Measurements from ENCODE around the gene IWS1.
"Not testable (repeated sequence)": the region's sequence is repeated elsewhere in the genome, so short reads cannot be mapped to it uniquely, and the experiment has no call there.

Gene IWS1

DNA sequence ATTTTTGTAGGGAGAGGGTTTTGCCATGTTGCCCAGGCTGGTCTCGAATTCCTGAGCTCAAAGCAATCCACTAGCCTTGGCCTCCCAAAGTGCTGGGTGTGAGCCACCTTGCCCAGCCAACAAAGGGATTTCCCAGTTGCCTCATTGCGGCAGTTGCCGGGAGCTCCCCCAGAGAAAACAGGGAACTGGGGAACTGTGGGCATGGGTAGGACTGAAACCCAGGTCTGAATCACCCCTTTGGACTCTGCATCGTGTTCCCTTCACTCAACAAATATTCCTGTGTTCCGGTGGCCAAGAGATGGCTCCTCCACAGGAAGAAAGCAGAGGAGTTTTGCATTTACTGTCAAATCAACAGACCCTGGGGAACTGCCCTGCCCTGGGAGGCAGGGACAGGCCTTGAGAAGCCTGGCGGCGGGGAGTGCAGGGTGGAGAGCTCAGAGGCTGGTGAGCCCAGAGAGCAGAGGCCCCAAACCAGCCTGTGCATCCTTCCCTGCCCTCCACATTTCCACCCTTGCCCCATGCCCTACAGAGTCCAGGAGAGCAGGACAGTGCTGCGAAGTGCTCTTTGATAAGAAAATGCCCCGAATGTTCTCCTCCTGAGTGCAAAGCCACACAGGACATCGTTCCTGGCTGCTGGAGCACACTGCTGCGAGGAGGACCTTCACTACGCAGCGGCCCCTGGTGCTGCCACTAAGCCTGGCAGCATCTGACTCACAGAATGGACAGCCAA, 34.1 kb upstream of the IWS1 start:
- DNase-seq, result no peak

DNA sequence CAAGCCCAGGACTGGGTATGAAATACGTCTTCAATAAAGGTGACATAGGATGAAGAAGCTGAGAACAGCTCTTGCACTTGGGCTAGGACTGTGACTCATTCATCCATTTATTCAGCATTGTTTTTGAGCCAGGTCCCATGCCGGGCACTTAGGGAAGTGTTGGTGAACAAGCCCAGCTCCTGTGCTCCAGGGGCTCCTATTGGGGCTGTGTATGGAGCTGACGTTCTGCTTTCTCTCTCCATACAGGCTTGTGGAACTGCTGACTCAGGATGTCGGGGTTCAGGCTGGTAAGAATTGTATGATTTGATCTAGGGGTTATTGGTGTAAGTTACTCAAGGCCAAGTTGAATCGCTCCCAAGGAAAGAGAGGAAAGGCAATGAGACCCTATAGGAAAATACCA, 33.2 kb upstream of the IWS1 start:
- no peak for DNase-seq

DNA sequence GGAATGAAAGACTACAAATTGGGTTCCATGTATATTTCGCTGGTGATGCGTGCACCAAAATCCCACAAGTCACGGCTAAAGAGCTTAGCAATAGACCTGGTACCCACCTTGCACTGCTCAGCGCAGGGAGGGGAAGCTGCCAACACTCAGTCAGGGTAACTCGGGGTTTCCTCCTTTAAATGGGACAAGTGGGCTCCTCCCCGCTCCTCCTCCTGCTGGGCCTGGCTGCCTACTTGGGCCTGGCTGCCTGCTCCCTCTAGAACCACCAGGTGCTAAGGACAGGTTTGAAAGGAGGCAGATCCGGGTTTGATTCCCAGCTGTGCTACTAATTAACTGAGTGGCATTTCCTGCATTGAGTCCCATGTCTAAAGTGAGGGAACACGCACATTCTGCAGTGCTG, 32.6 kb upstream of the IWS1 start:
- DNase-seq, result no peak

DNA sequence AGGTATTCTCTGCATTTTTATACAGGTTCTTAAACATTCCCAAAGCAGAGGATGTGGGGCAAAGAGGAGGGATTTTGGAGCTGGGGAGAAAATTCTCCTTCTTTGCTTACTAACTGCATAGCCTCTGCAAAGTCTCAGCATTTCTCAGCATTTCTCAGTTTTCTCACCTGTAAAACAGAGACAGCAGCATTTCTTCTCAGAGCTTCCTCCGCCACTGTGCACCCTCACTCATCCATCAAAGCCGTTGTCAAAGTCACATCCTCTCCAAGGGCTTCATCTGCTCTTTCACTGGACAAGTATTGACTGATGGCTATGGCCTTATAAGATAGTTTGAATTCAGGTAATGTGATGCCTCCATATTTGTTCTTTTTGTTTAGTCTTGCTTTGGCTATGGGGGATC, 26.6 kb upstream of the IWS1 start:
- DNase-seq, result no peak

DNA sequence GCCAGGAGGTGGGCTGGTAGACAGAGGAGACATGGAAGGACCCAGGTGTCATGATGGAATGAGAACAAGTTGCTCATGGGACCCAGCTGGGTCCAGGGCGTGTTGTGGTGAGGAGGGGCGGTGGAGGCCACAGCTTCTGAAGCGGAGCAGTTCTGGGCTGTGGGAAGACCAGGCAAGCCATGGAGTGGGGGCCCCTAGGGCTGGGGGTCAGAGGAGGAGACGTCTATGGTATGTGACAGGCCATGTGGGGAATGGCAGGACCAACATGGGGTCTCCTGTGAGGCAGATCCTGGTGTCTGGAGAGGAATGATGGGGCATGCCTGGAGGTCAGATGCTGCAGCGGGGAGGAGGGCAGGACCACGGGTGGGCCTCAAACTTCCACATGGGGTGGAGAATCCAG, 26.0 kb upstream of the IWS1 start:
- no peak for DNase-seq

DNA sequence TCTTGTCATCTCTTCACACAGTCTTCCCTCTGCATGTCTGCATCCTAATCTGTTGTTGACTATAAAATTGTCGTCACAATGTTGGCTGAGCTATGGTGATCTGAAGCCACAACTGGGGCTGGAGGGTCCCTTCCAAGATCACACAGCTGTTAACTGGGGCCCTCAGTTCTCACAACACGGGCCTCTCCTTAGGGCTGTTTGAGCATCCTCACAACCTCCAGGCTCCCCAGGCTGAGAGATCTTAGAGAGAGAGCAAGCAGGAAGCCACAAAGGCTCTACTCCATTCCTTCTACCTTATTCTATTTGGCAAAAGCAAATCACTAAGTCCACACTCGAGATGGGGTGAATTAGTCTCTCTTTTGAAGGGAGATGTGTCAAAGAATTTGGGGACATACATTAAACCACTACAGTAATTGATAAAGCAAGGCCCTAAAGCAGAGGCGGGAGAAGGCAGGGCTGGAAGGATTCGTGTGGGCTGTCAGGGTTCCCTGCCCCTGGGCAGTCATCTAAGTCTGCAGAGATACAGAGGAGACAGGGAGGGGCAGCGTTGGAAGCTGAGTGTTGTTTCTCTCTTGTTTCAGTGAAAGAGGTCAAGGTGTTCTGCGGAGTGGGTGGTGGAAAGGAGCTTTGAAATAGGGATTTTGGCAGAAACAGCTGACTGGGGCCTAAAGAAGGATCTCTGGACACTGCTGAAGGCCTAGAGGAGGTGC, 25.1 kb upstream of the IWS1 start:
- DNase-seq, result no peak

DNA sequence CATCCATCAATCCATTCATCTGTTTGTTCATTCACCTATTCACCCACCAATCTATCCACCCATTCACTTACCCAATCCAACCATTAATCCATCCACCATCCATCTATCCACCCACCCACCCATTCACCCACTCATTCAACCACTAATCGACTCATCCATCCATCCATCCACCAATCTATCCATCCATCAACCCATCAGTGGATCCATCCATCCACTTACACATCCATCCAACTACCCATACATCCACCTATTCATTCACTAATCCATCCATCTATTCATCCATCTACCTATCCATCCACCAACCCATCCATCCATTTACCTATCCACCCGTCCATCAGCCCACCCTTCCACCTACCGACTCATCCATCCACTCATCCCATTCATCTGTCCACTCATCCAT, 20.5 kb upstream of the IWS1 start:
- DNase-seq, result no peak

DNA sequence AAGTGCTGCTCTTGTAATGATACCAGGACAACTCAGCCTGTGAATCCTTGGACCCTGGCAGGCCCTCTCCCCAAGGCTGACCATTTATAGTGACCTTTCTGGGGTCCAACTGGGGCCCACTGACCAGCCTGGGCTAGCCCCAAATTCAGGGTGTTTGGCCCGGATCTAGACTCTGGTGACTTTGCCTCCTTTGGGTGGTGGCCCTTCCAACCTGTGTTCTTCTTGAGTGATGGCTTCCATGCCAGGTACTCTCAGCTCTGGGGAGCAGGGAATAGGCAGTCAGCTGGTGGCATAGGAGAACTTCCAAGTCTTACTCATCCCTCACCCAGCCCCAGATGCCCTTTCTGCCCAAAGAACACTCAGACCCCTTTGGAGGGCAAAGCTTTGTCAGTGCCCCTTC, 19.5 kb upstream of the IWS1 start:
- no peak for DNase-seq

DNA sequence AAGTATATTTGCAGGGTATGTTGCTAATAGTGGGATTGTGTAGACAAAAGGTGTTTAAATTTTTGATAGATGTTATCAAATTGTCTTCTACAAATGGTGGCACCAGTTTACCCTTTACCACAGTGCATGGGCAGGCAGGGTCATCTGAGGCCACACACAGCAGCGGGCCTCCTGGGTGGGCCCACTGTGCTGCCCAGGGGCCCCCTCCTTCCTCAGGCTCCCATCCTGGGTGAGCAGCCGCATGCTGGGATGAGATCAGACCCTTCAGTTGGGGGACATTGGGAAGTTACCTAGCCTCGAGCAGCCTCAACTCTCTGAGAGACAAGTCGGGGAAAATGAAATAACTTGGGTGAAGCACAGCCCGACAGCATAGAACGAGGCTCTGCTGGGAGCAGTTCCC, 18.9 kb upstream of the IWS1 start:
- DNase-seq, result no peak

DNA sequence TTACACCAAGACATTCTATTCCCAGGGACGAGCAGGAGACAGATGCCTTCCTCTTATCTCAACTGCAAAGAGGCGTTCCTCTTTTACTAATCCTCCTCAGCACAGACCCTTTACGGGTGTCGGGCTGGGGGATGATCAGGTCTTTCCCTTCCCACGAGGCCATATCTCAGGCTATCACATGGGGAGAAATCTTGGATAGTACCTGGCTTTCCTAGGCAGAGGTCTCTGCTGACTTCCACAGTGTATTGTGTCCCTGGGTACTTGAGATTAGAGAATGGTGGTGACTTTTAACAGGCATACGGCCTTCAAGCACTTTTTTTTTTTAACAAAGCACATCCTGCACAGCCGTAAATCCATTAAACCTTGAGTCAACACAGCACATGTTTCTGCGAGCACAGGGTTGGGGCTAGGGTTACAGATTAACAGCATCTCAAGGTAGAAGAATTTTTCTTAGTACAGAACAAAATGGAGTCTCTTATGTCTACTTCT, 16.8 kb upstream of the IWS1 start:
- not testable (repeated sequence) for DNase-seq

DNA sequence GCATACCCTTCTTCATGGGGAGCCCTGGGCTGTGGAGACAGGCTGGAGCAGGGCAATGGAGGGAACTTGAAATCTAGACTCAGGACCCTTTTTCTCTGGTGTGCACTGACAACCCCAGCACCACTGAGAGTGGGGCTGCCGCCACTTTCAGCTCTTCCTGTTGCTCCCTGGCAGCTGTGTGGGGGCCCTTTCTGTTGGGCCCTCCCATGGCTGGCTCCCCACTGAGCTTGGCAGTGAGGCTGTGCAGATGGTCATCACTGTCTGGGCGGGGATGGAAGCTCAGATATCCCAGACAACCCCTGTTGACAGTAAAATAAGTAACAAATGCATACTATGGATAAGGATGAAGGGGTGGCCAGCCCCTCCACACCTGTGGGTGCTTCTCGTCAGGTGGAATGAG, 15.9 kb upstream of the IWS1 start:
- no peak for DNase-seq

DNA sequence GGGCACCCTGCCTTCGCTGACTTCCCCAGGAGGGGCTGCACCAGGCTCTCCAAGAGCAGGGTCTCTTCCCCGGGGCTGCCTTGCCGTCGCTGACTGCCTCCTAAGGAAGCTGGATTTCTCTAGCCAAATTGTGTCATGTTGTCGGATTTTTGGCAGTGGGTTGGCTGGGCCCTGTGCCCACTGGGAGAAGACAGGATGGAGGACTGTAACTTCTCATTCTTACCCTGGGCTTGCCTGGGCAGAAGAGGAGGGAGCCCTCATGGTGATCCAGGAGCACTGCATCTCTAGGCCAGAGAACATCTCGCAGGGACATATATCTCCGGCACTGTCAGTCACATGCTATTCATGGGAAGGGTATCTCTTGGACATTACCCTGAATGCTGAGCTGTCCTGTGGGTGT, 15.5 kb upstream of the IWS1 start:
- DNase-seq, result no peak

DNA sequence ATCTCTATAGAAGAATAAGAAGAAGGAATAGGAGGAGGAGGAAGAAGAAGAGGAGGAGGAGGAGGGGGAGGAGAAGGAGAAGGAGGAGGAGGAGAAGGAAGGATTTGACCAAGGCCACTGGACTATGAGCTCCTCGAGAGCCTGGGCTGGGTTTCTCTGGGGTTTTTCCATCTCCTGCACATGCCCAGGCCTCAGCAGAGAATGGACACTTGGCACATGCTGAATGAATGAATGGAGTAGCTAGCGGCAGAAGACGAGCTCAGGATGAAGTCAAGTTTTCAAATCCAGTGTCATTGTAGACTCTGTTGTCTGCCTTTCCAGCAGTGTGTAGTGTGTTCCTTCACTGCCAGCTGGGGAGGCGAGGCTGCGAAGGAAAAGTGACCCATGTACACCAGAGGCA, 11.4 kb upstream of the IWS1 start:
- no peak for DNase-seq

DNA sequence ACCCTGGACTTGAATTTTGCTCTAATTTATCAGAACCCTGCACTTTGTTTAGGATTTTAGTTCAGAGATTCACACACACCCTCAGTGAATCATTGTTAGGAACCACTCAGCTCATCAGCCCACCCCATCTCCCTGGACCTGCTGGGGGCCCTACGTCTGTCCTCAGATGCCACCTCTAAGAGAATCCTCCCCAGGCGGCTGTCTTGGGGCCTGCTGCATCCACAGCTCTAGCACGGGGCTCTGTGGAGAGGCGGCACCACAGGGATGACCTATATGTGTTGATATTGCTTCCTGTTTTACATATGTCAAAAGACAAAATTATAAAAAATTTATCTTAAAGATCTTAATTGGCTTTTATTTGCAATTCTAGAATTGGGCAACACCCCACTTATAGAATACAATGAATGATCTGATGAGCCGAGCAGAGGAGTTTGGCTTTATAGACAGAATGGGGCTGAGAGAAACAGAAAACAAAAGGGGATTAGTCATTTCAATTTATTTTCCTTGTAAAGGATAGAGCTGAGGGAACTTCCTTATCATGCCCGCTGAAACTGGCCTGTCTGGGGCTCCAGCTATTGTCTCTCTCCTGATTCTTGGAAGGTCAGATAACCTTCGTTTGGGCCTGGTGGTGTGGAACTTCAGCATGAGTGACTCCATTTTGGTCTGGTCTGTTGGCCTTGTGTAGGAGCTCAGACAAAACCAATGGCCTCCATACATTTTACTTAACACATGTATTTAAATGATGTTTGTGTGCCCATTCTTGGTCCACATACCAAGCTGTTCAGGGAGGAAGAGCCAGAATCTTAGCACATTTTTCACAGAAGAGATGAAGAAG, 10.6 kb upstream of the IWS1 start:
- no peak for DNase-seq

DNA sequence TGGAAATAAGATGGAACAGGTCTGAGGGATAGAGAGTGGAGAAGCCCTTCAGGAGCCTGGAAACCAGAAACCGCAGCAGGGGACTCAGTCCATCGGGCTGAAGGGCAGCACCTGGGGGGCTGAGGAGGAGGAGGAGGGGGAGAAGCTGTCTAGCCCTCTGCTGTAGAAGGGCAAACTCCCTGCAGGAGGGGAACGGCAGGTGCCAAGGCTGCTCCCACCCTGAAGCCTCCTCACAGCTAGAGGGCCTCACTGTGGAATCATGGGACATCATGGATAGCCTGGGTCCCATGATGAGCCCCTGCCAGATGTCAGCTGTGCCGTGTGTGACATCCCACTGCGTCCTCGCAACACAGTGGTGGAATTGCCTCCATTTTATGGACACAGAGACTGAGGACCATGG, 9.6 kb upstream of the IWS1 start:
- DNase-seq, result no peak

DNA sequence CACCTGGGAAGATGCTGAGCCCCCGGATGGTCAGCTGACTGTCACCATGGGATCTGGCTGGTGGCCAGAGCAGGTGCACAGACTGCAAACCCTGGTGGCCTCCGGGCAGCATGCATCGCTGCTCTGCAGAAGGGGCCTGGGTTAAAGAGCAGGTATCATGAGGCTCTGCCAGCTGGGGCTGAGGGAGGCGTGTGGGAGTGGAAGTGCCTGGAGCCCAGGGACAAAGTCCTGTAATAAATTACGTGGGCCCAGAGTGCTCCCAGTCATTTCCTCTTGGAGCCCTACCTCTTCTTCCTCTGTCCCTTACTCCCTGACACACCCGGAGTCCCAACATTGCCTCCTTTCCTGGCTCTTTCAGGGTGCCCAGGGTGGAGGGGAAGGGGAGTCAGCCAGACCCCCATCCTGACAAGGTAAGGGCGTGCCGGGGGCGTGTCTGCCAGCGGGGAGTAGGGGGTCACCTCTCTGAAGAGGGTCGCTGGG, 9.2 kb upstream of the IWS1 start, which contains the start of gene MYO7B:
TSS of gene MYO7B (plus strand) at position 262 of the 480 bp plus-strand sequence. CDS start 24,040 bp downstream, outside the sequence.
- no peak for DNase-seq

DNA sequence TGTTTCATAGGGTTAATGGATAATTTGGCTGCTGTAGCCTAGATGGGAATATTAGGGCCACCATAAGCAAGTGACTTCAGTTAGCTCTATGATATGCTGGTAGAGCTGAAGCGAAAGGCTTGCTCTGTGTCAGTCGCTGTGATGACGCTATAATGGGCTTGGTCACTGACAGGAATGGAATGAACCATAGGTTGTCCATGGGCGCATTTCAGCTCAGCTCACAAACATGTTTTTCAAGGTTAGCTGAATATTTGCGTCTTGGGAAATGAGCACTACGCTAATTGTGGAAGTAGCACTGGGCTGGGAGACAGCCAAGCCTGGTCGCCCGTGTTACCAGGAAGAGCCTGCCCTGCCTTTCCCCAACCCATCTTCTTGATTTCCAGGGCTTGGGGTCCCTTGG, 6.0 kb upstream of the IWS1 start:
- no peak for DNase-seq

DNA sequence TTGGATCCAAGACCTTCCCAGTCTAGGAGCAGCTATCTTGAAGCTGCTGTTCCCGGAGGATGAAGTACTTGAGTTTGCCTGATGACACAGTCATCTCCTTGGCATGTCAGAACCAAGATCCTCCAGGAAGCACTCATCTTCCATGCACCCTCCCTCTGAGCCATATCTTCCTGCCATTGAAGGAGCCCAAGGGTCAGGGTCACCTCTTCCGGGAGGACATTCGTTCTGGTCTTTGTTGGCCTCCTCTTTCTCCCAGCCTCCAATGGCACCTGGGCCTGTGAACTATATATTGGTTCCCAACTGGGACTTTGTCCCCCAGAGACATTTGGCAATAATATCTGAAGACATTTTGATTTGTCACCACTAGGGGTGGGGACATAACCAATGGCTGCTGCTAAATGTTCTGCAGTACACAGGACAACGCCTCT, 4.9 kb upstream of the IWS1 start:
- DNase-seq, result no peak

DNA sequence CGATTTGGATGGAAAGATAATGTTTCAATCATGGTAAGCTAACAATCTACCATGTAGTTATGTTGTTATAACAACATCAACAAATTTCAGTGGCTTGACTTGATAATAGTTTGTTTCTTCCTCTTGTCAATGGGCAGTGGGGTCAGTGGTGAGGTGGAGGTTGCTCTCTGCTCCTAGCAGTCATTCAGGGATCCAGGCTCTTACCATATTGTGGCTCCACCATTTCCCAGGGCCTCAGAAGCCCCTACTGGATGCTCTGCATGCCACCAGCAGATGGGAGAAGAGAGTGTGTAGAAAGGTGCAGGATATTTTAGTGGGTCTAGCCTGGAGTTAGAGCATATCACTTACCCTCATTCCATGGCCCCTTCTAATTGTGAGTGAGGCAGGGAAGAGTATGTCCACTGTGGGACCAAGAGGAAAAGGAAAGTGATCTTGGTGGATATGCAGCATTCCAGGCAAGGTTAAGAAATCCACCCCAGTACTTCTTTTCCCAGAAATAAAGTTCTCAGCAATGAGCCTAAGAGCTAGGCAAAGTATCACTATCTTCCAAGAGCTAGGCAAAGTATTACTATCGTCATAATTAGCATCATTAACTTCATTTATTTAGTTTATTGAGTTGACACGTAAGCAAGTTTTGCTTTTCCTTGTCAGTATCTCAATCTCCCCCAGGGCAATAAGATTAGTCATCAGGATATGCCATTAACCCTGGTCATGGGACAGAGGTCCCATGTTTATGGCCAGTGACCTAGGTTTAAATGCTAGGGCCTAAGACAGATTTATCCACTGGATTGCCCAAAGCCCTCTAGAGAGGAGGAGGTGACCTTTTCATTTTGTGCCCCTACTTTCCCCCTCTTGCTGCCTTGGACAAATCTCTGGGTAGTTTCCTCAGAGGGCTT, 4.2 kb upstream of the IWS1 start:
- DNase-seq, result no peak

DNA sequence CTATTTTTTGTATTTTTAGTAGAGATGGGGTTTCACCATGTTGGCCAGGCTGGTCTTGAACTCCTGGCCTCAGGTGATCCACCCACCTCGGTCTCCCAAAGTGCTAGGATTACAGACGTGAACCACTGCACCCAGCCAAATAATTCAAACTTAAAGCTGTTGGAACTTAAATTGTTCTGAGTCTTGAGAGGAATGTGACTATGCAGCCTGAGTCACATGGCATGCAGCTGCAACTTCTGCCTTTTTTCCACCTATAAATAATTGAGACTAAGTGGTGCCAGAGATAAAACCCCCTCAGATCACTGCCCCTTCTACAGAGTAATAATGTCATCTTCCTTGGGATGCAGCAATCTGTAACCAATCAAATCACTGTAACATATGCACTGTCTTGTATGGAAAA, 3.1 kb upstream of the IWS1 start:
- not testable (repeated sequence) for DNase-seq

DNA sequence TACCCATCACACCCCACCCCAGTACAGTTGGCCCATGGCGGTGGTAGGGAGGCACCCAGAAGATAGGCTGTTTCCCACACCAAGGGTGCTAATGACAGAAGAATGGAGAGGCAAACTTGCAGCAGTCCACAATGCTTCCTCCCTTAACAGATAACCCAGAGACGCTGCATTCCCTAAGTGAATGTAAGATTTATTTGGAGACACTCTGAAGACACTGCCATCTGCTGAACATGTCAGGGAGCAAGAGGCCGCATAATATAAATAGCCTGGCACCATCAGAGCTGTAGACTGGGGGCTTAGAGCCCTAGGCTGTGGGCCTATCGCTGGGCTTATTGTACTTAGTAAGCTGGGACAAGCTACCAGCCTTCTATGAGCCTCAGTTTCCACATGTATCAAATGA, 2.2 kb upstream of the IWS1 start:
- DNase-seq, result no peak

Measured in GDM1 (cell line).